Caco-2 (cell line): ENCODE results near the gene GRIFIN. TPM values are rescaled to one million over a fixed set of nuclear protein-coding genes. Genes with fewer than 3 reads are reported as not detected.

Experiments used
- BruUV-seq: library from RNA; stranded (reverse); fragments of 400-500 nt; replicated peaks from 2 replicates; lab custom pipeline; 2021; lab: Mats Ljungman, UMichigan
- CTCF ChIA-PET: fragments of 300-600 bp; sonication (Branson Sonifier 250); formaldehyde crosslinking; loops from one replicate; lab custom pipeline; 2022; ENCODE audit warnings: antibody characterized with exemption; lab: Charles Lee
- POLR2A ChIA-PET: fragments of 300-600 bp; sonication (Branson Sonifier 250); formaldehyde crosslinking; loops from one replicate; lab custom pipeline; 2022; ENCODE audit warnings: antibody characterized with exemption; lab: Charles Lee
- DNase-seq, 2 experiments: peaks; one replicate each; pipeline versions ENCODE4 v3.0.0 to v3.0.0-alpha.2; 2020 to 2022
- H3K27me3 ChIP-seq: replicated peaks from 2 replicates; pipeline ENCODE4 v1.6.0; 2011; ENCODE audit warnings: low read length; ENCODE audit not compliant: control insufficient read depth, insufficient read depth
- H3K36me3 ChIP-seq: 2 replicates; pipeline ENCODE4 v1.5.1; 2011; ENCODE audit warnings: low read length; ENCODE audit not compliant: control insufficient read depth, insufficient read depth
- H3K4me1 ChIP-seq: fragments of 250-450 bp; sonication (Bioruptor Pico); 2 replicates; pipeline ENCODE4 v1.5.1; 2020; ENCODE audit warnings: mild to moderate bottlenecking
- H3K4me3 ChIP-seq: 2 replicates; pipeline ENCODE4 v1.5.1; 2011; ENCODE audit warnings: low read depth, mild to moderate bottlenecking, control low read depth, low read length
- H3K9me3 ChIP-seq: fragments of 250-450 bp; sonication (Bioruptor Pico); 2 replicates; pipeline ENCODE4 v1.5.1; 2020; ENCODE audit warnings: mild to moderate bottlenecking, moderate library complexity
- H3K27ac Mint-ChIP-seq: one replicate; pipeline ENCODE4 v1.8.0; 2022; ENCODE audit warnings: mixed read lengths; ENCODE audit not compliant: unreplicated experiment
- H3K27me3 Mint-ChIP-seq: one replicate; pipeline ENCODE4 v1.8.0; 2022; ENCODE audit warnings: mixed read lengths; ENCODE audit not compliant: insufficient read depth, unreplicated experiment
- H3K36me3 Mint-ChIP-seq: one replicate; pipeline ENCODE4 v1.8.0; 2022; ENCODE audit warnings: mild to moderate bottlenecking, mixed read lengths; ENCODE audit not compliant: insufficient read depth, unreplicated experiment
- H3K4me1 Mint-ChIP-seq: one replicate; pipeline ENCODE4 v1.8.0; 2022; ENCODE audit warnings: low read depth, mixed read lengths; ENCODE audit not compliant: unreplicated experiment
- H3K4me3 Mint-ChIP-seq: one replicate; pipeline ENCODE4 v1.8.0; 2022; ENCODE audit warnings: mild to moderate bottlenecking, moderate library complexity, mixed read lengths; ENCODE audit not compliant: unreplicated experiment
- H3K9me3 Mint-ChIP-seq: one replicate; pipeline ENCODE4 v1.8.0; 2022; ENCODE audit warnings: mixed read lengths; ENCODE audit not compliant: unreplicated experiment
- intact Hi-C: fragments of 100-400 bp; cut with micrococcal nuclease; formaldehyde crosslinking; loops from one replicate; pipeline ENCODE4 v1.10.0; 2022; ENCODE audit not compliant: unreplicated experiment
- total RNA-seq: library from RNA; stranded (reverse); gene quantifications from 2 replicates; pipeline ENCODE4 v1.2.3, GENCODE V29; 2022
- TF ChIP-seq, protein P1 (sequence below), 2 experiments: fragments of 200-600 bp in 1 of 2; IDR thresholded peaks; 1 replicate in 1 of 2; 2 replicates in 1 of 2; pipeline versions ENCODE4 v1.5.1 to v1.8.0; 2011 to 2022; ENCODE audit warnings: antibody characterized with exemption in 1 of 2, control low read depth in 1 of 2, inconsistent platforms in 1 of 2, low read depth in 1 of 2, low read length in 1 of 2, mild to moderate bottlenecking in 1 of 2, moderate library complexity in 1 of 2; ENCODE audit not compliant: insufficient read depth in 1 of 2, severe bottlenecking in 1 of 2, unreplicated experiment in 1 of 2

GRIFIN gene
- total RNA-seq, 1 experiment from 2014 or later = not detected

DNA sequence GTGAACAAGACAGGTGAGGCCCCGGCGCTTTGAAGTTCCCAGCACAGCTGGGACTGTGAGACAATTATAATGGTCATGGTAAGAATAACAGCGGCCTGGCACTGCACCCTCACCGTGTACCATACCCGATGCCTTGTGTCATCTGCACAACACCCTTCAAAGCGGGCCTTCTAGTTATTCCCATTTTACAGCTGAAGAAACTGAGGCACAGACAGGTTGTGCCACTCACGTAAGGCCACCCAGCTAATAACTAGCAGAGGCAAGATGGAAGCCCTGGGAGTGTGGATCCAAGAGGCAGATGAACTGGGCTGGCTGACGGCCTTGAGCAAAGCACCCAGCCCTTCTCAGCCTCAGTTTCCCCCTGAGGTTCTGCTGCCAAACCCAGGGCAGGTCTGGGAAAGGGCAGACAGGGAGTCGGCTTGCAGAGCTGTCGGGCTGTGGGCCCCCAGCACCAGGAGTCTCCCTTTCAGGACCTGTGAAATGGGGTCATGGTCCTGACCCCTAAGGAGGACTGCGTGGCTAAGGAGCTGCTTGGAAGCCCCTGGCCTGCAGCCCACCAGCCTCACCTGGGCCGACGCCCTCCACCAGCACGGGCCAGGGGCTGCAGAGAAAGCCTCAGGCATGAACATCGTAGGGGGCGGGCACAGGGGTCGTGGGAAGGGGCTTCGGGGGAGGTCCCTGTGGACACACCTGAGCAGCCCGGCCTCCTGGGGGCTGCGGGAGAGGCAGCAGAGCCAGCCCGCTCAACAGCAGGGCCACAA, 28.1 kb upstream of the GRIFIN start:
- POLR2A ChIA-PET = no interaction called here
- BruUV-seq = no TSS peak
- TF ChIP-seq, protein P1, sequence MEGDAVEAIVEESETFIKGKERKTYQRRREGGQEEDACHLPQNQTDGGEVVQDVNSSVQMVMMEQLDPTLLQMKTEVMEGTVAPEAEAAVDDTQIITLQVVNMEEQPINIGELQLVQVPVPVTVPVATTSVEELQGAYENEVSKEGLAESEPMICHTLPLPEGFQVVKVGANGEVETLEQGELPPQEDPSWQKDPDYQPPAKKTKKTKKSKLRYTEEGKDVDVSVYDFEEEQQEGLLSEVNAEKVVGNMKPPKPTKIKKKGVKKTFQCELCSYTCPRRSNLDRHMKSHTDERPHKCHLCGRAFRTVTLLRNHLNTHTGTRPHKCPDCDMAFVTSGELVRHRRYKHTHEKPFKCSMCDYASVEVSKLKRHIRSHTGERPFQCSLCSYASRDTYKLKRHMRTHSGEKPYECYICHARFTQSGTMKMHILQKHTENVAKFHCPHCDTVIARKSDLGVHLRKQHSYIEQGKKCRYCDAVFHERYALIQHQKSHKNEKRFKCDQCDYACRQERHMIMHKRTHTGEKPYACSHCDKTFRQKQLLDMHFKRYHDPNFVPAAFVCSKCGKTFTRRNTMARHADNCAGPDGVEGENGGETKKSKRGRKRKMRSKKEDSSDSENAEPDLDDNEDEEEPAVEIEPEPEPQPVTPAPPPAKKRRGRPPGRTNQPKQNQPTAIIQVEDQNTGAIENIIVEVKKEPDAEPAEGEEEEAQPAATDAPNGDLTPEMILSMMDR (IDR thresholded peaks at IDR 0.05; ENCODE audit: insufficient read depth in 1 of 2, low read depth in 1 of 2, low read length in 1 of 2, severe bottlenecking in 1 of 2, unreplicated experiment in 1 of 2) = no peak
- H3K4me1 ChIP-seq = no peaks in the 10 kb centered on the region
- H3K4me3 ChIP-seq = no peak overlapping the region
- Mint-ChIP-seq H3K36me3 (no peaks in the 10 kb centered on the region), H3K27me3 (no peaks in the 10 kb centered on the region), H3K4me1 (no peaks in the 10 kb centered on the region), H3K27ac (no peak overlapping the region), H3K9me3 (no peaks in the 10 kb centered on the region), H3K4me3 (no peak overlapping the region)
- H3K27me3 ChIP-seq = no peaks in the 10 kb centered on the region
- no peak for DNase-seq
- intact Hi-C loops = no loop called here
- CTCF ChIA-PET = no interaction called here
- no peaks in the 10 kb centered on the region for H3K36me3 ChIP-seq
- no peaks in the 10 kb centered on the region for H3K9me3 ChIP-seq

DNA sequence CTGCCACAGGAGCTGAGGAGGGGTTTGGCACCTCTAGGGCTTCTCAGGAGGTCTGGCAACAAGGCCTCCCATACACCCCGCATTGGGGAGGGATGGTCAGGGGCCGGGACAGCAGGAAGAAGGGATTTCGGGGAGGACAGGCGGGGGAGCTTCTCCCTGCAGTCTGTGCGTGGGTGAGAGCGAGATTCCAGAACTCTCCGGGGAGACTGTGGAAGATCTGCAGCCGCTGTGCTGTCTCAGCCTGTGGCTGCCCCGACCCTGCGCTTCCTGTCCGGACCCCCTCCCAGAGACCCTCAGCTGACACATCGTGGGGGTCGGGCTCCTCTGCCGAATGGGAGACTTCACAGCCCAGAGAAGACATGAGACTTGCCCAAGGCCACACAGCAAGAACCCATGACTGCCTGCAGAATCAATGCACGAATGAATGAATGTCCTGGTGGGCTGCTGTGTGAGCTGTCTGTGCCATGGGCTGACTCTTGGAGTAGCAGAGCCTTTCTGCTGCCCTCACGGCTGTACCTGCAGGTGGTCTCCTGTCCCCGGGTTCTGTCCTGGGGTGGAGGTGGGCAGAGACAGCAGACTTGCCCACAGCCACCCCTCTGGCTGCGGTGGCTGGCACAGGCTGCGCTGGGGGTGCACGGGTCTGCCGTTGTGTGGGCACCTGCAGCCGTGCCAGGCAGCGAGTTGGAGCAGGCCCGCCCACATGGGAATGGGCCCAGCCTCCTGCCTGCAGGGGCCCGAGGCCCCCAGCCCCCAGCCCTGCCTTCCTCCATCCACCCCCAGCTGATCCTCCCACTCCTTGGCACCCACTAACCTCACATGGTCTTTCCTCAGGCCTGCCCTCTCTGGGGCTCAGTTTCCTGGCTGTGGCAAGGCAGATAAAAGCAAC, 27.1 kb upstream of the GRIFIN start:
- no peaks in the 10 kb centered on the region for H3K4me1 ChIP-seq
- ChIA-PET CTCF (no interaction called here), POLR2A (no interaction called here)
- Mint-ChIP-seq H3K4me3 (no peak overlapping the region), H3K36me3 (no peaks in the 10 kb centered on the region), H3K9me3 (no peaks in the 10 kb centered on the region), H3K27me3 (no peaks in the 10 kb centered on the region), H3K27ac (no peak overlapping the region), H3K4me1 (no peaks in the 10 kb centered on the region)
- TF ChIP-seq, protein P1 (IDR thresholded peaks at IDR 0.05; ENCODE audit: insufficient read depth in 1 of 2, low read depth in 1 of 2, low read length in 1 of 2, severe bottlenecking in 1 of 2, unreplicated experiment in 1 of 2) = no peak
- H3K4me3 ChIP-seq = no peak overlapping the region
- no TSS peak for BruUV-seq
- DNase-seq = no peak
- no peaks in the 10 kb centered on the region for H3K27me3 ChIP-seq
- intact Hi-C loops = no loop called here
- no peaks in the 10 kb centered on the region for H3K36me3 ChIP-seq
- no peaks in the 10 kb centered on the region for H3K9me3 ChIP-seq

DNA sequence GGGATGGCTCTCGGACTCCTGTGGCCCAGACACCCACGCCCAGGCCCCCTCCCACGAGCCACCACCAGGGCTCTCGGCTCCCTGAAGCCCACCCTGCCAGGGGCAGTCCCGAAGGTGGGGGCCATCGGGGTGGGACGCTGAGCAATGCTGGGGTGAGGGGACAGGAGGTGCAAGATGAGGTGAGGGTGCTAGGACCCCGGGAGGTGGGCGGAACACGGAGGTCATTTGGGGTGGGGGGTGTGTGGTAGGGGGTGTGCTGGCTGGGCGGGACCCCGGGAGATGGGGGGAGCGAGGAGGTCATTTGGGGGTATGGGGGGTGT, 26.4 kb upstream of the GRIFIN start:
- intact Hi-C loops = no loop called here
- no peaks in the 10 kb centered on the region for H3K4me1 ChIP-seq
- Mint-ChIP-seq H3K4me3 (no peak overlapping the region), H3K36me3 (no peaks in the 10 kb centered on the region), H3K4me1 (no peaks in the 10 kb centered on the region), H3K27ac (no peak overlapping the region), H3K27me3 (no peaks in the 10 kb centered on the region), H3K9me3 (no peaks in the 10 kb centered on the region)
- H3K27me3 ChIP-seq = no peaks in the 10 kb centered on the region
- TF ChIP-seq, protein P1 (IDR thresholded peaks at IDR 0.05; ENCODE audit: insufficient read depth in 1 of 2, low read depth in 1 of 2, low read length in 1 of 2, severe bottlenecking in 1 of 2, unreplicated experiment in 1 of 2) = no peak
- no peak for DNase-seq
- no peaks in the 10 kb centered on the region for H3K9me3 ChIP-seq
- no TSS peak for BruUV-seq
- no peak overlapping the region for H3K4me3 ChIP-seq
- no peaks in the 10 kb centered on the region for H3K36me3 ChIP-seq
- CTCF ChIA-PET = no interaction called here
- POLR2A ChIA-PET = no interaction called here
